HG03439 (cell line): ENCODE results near the gene KCNJ1.

Experiments used
- ATAC-seq: cut with Tn5 transposase; IDR thresholded peaks from one replicate; pipeline ENCODE4 v1.9.1; 2021; ENCODE audit warnings: mild to moderate bottlenecking, moderate library complexity; ENCODE audit not compliant: unreplicated experiment

The KCNJ1 gene

DNA sequence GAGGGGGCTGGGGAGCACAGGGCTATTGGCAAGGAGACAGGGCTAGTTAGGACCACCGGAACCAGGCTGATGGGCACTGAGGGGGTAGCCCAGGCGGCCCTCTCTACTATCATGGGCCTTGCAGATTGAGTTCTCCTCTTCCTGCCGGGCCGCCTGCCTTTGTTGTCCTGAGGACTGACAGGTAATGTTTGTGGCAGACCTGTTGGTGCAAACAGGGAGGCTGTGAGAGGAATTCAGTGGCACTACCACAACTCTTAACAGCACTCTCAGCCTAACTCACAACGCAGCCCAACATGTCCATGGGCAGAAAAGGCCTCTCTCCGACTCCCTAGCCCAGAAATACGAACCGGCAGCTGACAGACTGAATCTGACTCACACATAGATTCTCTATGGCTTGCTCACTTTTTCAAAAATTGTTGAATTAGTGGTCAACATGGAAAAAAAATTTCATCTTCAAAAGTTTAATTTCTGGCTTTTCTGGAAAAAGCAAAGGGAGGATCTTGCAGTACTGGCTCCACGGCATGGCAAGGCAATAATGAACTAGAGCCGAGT, 35.5 kb upstream of the KCNJ1 start:
- ATAC-seq, result no peak

DNA sequence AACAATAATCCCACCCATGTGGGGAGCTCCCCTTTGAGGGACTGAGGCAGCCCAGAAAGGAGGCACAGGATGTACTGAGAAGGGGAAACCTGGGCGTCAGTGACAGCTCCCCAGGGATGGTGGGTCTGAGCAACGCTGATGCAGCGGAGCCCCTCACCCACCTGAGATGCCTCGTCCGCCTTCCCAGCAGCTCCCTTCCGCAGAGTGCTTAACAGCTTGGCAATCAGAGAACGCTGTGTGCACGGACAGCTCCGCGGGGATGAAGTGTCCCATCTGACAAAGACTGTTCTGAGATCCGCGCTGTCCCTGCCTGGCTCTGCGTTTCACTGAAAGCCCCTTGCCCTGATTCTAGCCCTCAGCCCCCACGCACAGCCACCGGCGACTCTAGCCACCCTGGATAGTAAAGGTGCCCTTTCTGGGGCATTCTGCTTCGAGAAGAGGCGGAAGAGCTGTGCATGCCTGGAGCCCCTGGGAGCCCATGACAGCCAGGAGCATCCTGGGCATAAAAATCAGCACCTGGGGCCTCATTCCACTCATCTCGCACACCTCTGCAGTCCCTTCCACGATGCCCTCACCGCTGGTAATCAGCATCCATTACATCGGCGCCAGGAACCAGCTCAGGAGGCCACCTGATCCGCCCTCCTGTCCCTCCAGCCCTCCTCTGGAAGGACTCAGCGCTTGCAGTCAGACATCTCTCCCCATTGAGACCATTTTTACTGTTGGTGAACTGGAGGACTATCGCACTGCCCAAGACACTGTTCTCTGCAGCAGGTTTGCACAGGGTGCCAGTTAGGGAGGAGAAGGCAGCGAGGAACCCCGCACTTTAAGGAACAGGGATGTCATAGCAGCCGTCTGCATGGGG, 34.8 kb upstream of the KCNJ1 start:
- ATAC-seq, result no peak

DNA sequence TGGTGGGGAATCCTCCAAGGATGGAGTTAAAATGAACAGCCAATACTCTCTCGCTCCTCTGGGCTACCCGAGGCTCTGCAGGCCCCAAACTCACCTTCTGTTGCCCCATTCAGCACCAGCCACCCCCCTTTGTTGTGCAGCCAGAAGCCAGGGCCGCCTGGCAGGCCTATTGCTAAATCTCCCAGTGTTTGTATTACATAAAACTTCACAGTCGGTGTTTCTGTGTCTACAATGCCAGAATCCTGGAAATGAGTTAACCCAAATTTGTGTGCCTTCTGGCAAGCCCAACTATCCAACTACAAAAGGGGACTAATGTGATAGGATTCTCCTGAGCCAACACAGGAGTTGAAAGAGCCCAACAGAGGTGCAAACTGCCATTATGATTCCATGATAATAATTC, 33.4 kb upstream of the KCNJ1 start:
- ATAC-seq, result no peak

DNA sequence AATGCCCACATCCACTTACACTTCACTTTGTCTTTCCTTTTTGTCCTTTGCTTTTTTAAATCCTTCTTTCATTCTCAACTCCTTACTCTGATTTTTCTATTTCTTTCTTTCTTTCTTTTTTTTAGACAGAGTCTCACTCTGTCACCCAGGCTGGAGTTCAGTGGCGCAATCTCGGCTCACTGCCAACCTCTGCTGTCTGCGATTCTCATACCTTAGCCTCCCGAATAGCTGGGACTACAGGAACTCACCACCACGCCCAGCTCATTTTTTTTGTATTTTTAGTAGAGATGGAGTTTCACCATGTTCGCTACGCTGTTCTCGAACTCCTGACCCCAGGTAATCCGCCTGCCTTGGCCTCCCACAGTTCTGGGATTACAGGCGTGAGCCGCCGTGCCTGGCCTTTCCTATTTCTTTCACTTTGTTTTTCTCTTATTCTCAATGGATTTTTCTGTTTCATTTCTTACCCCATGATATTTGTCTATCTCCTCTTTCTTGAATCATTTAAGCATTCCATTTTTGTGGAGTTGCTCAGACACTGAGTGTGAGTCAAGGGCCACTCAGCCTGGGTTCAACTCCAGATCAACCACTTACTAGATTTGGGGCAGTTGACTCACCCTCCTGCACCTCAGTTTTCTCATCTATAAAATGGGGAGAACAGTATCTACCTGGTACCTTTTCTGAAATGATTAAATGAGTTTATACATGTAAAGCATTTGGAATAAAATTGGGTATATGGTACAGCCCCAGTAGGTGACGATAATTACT, 31.7 kb upstream of the KCNJ1 start:
- no peak for ATAC-seq

DNA sequence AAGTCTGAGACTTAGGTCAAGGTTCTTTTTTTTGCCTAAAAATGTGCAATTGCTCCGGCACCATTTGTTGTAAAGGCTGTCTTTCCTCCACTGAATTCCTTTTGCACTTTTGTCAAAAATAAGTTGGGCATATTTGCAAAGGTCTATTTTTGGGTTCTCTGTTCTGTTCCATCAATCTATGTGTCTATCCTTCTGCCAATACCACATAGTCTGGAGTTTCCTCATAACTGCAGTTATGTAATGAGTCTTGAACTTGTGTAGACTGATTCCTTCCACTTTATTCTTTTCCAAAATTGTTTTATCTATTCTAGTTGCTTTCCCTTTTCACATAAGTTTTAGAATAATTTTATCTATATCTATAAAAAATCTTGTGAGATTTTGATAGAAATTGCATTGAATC, 30.7 kb upstream of the KCNJ1 start:
- no peak for ATAC-seq

DNA sequence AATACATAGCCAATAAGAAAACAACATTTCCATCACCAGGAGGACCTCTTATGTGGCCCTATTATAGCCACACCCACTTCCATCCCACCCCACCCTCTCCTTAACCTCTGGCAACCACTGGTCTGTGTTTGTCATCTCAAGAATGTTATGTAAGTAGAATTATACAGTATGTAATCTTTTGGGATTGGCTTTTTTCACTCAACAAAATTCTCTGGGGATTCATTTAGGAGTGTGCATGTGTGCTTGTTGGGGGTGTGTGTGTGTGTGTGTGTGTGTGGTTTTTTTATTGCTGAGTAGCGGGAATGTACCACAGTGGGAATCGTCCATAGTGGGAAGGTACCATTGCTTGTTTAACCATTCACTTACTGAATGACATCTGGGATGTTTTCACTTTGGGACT, 29.3 kb upstream of the KCNJ1 start:
- ATAC-seq, result no peak

DNA sequence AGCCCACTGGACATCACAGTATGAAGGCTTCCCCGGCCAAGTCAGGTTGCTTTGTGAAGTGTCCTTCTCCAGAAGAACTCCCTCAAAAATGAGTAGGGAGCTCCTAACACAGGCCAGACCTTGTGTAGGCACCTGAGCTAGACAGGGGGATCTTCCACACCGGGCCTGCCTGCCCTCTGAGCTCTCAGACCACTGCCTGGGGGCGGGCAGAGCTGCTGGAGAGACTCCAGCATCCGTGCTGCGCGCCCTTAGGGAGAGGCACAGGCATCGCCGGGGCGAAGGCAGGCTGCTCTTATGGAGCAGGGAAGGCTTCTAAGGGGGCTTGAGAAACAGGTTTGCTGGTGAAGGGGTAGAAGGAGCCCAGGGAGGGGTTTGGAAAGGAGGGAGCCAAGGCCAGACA, 28.4 kb upstream of the KCNJ1 start:
- ATAC-seq, result no peak

DNA sequence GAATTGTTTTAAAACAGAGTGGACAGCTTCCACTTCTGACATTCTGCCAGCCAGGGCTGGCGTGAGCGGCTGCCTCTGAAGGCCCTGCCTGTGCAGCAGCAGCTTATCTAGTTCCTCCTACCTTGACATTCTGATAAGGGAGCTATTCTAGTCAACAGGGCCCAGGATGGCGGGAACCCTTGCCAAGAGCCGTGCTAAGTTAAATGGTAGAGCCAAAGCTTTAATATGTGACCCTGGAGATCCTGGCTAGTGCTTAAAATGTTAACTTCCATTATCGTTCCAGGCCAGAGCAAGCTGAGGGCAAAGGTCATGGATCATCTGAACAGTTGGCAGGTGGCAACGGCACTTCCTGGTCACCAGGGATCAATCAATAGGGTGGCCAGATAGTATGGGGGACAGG, 27.6 kb upstream of the KCNJ1 start:
- ATAC-seq, result no peak

DNA sequence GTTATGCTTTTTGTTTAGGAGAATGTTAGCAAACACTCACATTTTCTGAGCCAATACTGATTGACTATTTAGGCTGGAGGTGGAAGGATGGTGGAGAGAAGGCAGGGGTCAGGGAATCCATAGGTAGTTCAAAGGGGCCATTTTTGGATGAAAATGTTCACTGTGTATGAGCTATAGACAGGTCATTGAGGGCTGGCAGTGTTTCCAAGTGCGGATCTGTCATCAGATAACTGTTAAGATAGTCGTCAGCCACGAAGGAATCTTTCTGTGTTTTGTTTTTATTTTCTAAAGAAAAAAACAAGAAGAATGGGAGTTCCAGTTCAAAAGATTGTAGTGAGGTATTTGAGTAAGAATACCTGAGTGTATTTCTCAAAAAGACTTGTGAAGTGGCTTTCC, 27.2 kb upstream of the KCNJ1 start:
- no peak for ATAC-seq

DNA sequence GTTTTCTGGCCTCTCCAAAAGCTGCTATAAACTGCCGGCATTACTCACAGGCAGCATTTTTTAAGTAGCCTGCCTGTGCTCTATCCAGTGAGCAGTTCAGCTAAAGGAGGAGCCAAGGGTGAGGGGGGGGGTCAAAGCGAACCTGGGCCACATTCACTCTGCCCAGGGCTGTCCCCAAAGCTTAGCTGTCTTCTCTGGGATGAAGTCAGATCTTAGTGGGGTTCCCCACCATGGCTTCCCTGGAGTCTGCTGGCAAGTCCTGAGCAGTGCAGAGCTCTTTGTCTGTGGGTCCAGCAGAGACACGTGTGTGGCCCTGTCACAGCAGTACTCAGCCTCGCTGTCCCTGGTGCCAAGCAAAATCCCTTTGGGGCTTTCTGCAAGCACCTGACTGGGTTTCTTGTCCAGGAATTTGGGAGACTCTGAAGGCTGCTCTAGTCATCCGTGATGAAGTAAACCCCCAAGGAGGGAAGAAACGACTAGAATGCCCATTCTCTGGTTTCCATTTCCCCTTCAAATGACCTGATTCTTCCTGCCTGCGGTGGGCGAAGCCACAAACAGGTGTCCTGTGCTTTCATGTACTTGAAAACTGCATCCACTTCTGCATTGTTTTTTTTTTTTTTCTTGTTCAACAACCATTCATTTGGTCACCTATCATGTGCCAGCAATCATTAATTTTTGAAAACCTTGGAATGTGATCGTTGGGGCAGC, 26.6 kb upstream of the KCNJ1 start:
- ATAC-seq, result no peak

DNA sequence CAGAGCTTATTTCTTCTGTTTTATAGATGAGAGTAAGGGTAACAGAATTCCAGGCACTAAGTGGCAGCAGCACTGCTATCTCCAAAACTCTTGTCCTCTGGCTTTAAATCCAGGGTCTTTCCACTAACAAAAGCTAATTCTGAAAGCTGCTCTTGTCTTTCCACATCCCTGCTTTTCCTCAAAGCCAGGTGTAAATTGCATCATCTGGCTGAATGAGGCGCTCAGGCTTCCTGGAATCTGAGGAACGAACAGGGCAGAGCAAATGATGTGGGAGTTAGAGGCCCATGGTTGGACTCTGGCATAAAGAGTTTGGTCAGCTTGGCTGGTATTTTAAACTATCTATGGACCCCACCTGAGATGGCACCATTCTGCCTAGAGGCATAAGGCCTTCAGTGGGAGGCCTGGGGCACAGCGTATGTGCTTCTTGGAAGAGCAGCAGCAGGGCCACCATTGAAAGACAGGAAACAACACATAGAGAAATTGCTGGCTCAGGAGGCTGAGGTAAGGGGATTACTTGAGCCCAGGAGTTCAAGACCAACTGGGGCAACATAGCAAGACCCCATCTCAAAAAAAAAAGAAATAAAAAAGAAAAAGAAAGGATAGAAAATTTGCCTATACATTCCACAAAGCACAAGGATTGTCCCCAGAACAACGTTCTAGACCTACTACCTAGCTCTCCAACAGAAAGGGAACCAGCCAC, 25.9 kb upstream of the KCNJ1 start:
- no peak for ATAC-seq

DNA sequence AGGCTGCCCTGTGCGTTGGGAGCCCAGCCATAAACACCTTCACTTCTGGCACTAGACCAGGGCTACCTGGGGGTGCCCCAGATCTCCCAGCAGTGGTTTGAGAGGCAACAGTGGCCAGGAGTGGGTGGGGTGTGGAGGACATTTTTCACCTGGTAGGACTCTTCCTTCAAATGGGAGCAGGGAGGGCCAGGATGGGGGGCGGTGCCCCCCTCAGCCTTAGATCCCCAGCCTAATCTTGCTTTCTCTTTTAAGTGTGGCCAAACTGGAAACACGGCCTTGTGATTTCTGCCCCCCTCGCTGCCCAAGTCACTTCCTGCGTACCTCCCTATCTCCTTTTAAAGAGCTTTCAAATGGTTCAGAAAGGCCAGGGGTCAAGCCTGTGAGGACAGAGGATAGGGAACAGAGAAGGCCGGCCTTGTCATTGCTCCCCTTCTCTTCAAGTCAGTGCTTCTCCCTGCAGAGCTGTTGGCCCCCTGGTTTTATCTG, 24.9 kb upstream of the KCNJ1 start:
- ATAC-seq, result no peak

DNA sequence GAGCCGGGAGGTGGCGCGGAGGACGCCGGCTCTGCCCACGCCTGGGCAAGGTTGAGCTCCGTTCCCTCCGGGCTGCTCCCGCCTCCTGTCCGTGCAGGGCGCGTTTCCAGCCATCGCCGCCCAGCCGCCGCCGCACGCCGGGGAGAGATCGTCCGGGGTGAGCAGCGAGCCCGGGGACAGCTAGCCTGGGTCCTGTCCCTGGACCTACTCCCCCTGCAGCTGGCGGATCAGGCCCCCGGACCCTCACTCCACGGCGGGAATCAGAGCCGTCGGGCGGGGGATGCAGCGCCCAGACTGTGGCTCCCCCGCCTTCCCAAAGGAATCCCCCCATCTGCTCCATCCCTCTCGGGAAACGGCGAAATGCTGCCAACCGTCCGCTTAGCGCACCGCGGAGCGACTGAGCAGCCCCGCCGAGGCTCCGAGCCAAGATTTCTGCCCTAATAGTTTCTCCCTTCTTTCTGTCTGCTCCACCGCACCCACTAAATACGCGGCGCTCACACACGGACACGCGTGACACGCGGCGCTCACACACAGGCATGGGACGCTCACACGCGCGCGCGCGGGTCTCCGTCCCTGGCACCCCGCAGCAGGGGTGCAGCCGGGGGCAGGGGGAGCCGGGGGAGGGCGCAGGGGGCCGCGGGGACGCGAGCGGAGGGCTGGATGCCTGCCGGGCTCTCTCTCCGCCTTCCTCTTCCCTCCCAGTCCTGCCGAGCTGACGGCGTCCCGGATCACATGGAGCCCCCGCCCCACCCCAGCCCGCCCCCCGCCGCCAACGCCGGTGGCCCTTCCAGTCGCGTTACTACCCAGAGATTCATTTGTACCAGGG, 23.7 kb upstream of the KCNJ1 start, which contains the start of gene KCNJ5:
Gene KCNJ5, plus strand, starts transcription at position 814 of the 826 bp plus-strand sequence. CDS start 19,918 bp downstream, outside the sequence.
- no peak for ATAC-seq

DNA sequence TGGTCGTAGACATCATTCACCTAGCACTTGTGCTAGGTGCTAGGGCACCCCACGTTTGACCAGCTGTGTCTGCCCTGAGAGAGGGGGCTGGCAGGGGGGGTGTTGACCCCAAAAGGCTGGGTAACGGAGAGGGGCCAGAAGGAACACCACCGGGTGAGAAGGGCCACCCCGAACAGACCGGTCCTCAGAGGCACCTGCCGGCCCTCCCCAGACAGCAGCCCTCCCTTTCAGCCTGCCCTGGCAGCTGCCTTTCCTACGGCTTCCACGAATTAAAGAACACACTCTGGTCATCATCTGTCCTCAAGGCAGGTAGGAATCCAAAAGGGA, 23.1 kb upstream of the KCNJ1 start:
- no peak for ATAC-seq

DNA sequence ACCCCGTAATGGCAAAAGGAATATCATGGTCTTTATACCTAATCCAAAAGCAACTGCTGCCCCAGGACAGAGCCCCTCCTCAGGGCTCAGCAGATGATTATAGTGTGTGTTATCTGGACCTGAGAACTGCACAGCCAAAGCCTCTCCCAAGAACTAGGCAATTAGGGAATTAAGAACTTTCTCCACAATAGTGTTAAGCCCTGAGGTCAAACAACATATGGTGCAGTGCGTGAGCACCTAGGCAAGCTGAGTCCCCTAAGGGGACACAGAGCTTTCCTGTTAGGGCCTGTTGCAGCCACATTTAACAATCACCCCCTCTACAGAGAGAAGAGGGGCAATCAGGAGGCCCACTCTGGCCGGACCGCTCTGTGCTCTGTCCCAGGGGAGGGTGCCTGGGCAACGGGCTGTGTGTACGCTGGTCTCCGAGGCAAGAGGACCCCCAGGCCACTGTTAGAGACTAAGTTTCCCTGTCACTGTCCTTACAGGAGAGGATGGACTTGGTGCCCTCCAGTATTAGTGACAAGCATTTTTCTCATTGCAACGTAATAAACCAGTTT, 22.6 kb upstream of the KCNJ1 start:
- ATAC-seq, result no peak

DNA sequence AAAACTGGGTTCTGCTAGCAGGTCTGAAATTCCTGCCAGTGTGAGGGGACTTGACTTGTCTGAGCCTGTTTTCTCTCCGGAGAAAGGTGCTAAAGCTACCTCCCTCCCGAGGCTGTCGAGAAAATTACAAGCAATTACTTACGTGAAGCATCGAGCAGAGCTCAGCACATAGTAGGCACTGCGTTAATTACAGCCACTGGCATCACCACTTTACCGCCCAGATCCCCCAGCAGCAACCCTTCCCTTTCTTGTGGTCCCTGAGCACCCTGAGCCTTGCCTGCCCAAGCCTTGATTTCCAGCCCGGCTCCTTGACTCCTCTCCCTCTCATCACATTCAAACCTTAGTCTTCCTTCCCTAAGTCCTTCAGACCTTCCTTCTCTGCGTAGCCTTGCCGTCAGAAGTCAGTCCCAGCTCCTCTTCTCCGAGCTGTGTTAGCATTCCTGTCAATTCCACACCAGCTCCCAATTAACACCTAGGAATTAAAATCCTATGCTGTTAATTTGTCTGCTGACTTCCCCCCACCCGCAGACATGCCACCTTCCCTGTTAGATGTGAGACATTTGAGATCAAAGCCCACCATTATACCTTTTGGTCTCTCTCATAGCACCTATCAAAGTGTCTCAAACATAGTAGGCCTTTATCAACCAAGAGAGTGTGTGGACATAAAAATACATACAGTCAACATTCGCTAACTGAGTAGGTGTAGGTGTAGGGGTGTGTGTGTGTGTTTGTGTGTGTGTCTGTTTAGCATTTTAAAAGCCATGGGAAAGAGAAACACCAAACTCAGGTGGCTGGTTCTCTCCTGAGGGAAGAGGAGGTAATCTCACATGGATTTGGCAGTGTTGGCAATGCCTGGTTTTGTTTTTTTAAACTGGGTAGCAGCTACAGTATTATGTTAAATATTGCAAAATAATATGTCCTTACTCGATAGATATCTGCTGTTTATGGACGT, 21.2 kb upstream of the KCNJ1 start:
- no peak for ATAC-seq

DNA sequence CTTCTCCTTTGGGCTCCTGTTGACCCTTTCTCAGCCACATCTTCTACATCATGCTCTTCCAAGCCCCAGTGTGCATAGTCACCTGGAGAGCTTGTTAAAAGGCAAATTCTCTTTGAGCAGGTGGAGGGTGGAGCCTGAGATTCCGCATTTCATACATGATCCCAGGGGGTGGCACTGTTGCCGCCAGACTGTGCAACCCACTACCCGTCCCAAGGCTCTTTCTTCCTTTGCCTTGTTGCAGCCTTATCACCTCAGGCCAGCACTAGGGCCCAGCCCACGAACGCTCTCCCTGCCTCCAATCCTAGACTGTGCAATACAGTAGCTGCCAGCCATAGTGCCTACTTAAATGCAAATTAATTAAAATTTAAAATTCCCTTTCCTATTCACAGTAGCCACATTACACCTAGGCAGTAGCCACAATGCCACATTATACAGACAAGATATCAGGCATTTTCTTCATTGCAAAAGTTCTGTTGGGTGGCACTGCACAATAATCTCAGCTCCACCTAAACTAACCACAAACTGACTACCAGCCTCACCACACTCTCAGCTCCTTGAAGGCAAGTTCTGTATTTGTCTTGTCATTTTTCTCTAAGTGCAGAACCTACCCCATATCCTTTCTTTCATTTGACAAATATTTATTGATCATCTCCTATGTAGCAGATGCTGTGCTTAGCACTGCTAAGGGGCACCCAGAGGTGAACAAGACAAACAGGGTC, 19.5 kb upstream of the KCNJ1 start:
- no peak for ATAC-seq
